HEK293 (cell line): Measurements from ENCODE around the gene RHOB.

Source experiments
- CTCF ChIA-PET: fragments of 350-600 bp; formaldehyde crosslinking; extraction: SDS; loops from one replicate; lab custom pipeline; 2021; ENCODE audit warnings: antibody characterized with exemption; lab: Yijun Ruan, JAX
- POLR2A ChIA-PET: fragments of 300-600 bp; formaldehyde crosslinking; extraction: SDS; loops from one replicate; lab custom pipeline; 2020; ENCODE audit warnings: antibody characterized with exemption, inconsistent platforms; lab: Yijun Ruan, JAX
- H3K27ac ChIP-seq: fragments of 200-500 bp; sonication (Bioruptor generic); 2 replicates; pipeline ENCODE4 v1.5.1; 2014; ENCODE audit warnings: low read depth, low read length, control low read depth, inconsistent platforms; ENCODE audit errors: extremely low read depth
- H3K36me3 ChIP-seq, 2 experiments: fragments of 200-500 bp in 1 of 2; sonication (Bioruptor generic) in 1 of 2; 1 replicate in 1 of 2; 2 replicates in 1 of 2; pipeline ENCODE4 v1.5.1; 2014 to 2017; ENCODE audit warnings: inconsistent platforms in 2 of 2, low read length in 2 of 2; ENCODE audit not compliant: control insufficient read depth in 2 of 2, insufficient read depth in 1 of 2
- H3K4me1 ChIP-seq: fragments of 200-500 bp; sonication (Bioruptor generic); 2 replicates; pipeline ENCODE4 v1.5.1; 2014; ENCODE audit warnings: mild to moderate bottlenecking, low read length, inconsistent platforms; ENCODE audit not compliant: control insufficient read depth, insufficient read depth
- H3K4me3 ChIP-seq: 2 replicates; pipeline ENCODE4 v1.5.1; 2011; ENCODE audit warnings: low read depth, mild to moderate bottlenecking, control low read depth, low read length, moderate library complexity
- H3K9me3 ChIP-seq: fragments of 200-500 bp; sonication (Bioruptor generic); 2 replicates; pipeline ENCODE4 v1.5.1; 2014; ENCODE audit warnings: low read depth, low read length, inconsistent platforms; ENCODE audit not compliant: control insufficient read depth, insufficient read depth
- CTCF ChIP-seq: fragments of 450-650 bp; formaldehyde crosslinking; IDR thresholded peaks from 2 replicates; pipeline ENCODE4 v1.5.1; 2016; ENCODE audit warnings: missing biosample characterization, missing genetic modification characterization
- GLIS1 ChIP-seq: fragments of 450-650 bp; formaldehyde crosslinking; IDR thresholded peaks from 2 replicates; pipeline ENCODE4 v1.5.1; 2016; ENCODE audit warnings: missing biosample characterization, missing genetic modification characterization
- HOXA7 ChIP-seq: sonication (generic); formaldehyde crosslinking; IDR thresholded peaks from 2 replicates; pipeline ENCODE4 v1.8.1; 2022; ENCODE audit warnings: missing genetic modification reagents, borderline replicate concordance
- KLF16 ChIP-seq: fragments of 450-650 bp; formaldehyde crosslinking; IDR thresholded peaks from 2 replicates; pipeline ENCODE4 v1.5.1; 2017; ENCODE audit warnings: missing biosample characterization, missing genetic modification characterization
- MEIS1 ChIP-seq: sonication (generic); formaldehyde crosslinking; IDR thresholded peaks from 2 replicates; pipeline ENCODE4 v1.8.1; 2022; ENCODE audit warnings: missing genetic modification reagents, mild to moderate bottlenecking, borderline replicate concordance
- OSR2 ChIP-seq: fragments of 450-650 bp; formaldehyde crosslinking; IDR thresholded peaks from 2 replicates; pipeline ENCODE4 v1.5.1; 2016; ENCODE audit warnings: missing biosample characterization, missing genetic modification characterization
- PRDM10 ChIP-seq: fragments of 450-650 bp; formaldehyde crosslinking; IDR thresholded peaks from 2 replicates; pipeline ENCODE4 v1.5.1; 2016; ENCODE audit warnings: missing biosample characterization, missing genetic modification characterization
- WT1 ChIP-seq: fragments of 450-650 bp; formaldehyde crosslinking; IDR thresholded peaks from 2 replicates; pipeline ENCODE4 v1.5.1; 2016; ENCODE audit warnings: missing biosample characterization, missing genetic modification characterization
- ZBTB17 ChIP-seq: fragments of 450-650 bp; formaldehyde crosslinking; IDR thresholded peaks from 2 replicates; pipeline ENCODE4 v1.5.1; 2016; ENCODE audit warnings: missing biosample characterization, missing genetic modification characterization
- ZBTB20 ChIP-seq: fragments of 450-650 bp; formaldehyde crosslinking; IDR thresholded peaks from 2 replicates; pipeline ENCODE4 v1.5.1; 2016; ENCODE audit warnings: missing biosample characterization, missing genetic modification characterization
- ZNF184 ChIP-seq: fragments of 450-650 bp; IDR thresholded peaks from 2 replicates; pipeline ENCODE4 v1.5.1; 2018; ENCODE audit warnings: missing biosample characterization, mild to moderate bottlenecking, missing genetic modification characterization
- ZNF211 ChIP-seq: fragments of 450-650 bp; formaldehyde crosslinking; IDR thresholded peaks from 2 replicates; pipeline ENCODE4 v1.5.1; 2016; ENCODE audit warnings: low read depth, missing biosample characterization, missing genetic modification characterization
- ZNF280C ChIP-seq: fragments of 450-650 bp; formaldehyde crosslinking; IDR thresholded peaks from 2 replicates; pipeline ENCODE4 v1.5.1; 2016; ENCODE audit warnings: missing biosample characterization, missing genetic modification characterization
- ZNF335 ChIP-seq: fragments of 450-650 bp; formaldehyde crosslinking; conservative IDR thresholded peaks from 2 replicates; pipeline ENCODE4 v1.5.1; 2016; ENCODE audit warnings: missing biosample characterization, missing genetic modification characterization
- ZNF394 ChIP-seq: fragments of 450-650 bp; formaldehyde crosslinking; IDR thresholded peaks from 2 replicates; pipeline ENCODE4 v1.5.1; 2016; ENCODE audit warnings: missing biosample characterization, missing genetic modification characterization, mild to moderate bottlenecking, moderate library complexity, borderline replicate concordance
- ZNF423 ChIP-seq: fragments of 450-650 bp; formaldehyde crosslinking; IDR thresholded peaks from 2 replicates; pipeline ENCODE4 v1.5.1; 2016; ENCODE audit warnings: missing biosample characterization, missing genetic modification characterization
- ZNF548 ChIP-seq: fragments of 450-650 bp; formaldehyde crosslinking; IDR thresholded peaks from 2 replicates; pipeline ENCODE4 v1.5.1; 2016; ENCODE audit warnings: missing biosample characterization, missing genetic modification characterization
- ZNF560 ChIP-seq: fragments of 450-650 bp; formaldehyde crosslinking; IDR thresholded peaks from 2 replicates; pipeline ENCODE4 v1.5.1; 2017; ENCODE audit warnings: missing biosample characterization, missing genetic modification characterization, borderline replicate concordance
- ZNF623 ChIP-seq: fragments of 450-650 bp; formaldehyde crosslinking; IDR thresholded peaks from 2 replicates; pipeline ENCODE4 v1.5.1; 2016; ENCODE audit warnings: missing biosample characterization, missing genetic modification characterization
- ZNF785 ChIP-seq: fragments of 450-650 bp; formaldehyde crosslinking; IDR thresholded peaks from 2 replicates; pipeline ENCODE4 v1.5.1; 2016; ENCODE audit warnings: missing biosample characterization, missing genetic modification characterization
- ZNF792 ChIP-seq: fragments of 450-650 bp; formaldehyde crosslinking; IDR thresholded peaks from 2 replicates; pipeline ENCODE4 v1.5.1; 2016; ENCODE audit warnings: missing biosample characterization, missing genetic modification characterization
- ZSCAN23 ChIP-seq: fragments of 450-650 bp; formaldehyde crosslinking; IDR thresholded peaks from 2 replicates; pipeline ENCODE4 v1.5.1; 2016; ENCODE audit warnings: missing biosample characterization, missing genetic modification characterization

Gene RHOB

GRCh38 chr2:20450201-20450999 is 3.5 kb downstream of the RHOB start:
- Histone ChIP-seq H3K4me3 (no peak overlapping the region), H3K9me3 (no peaks in the 10 kb centered on the region), H3K27ac (no peak overlapping the region), H3K36me3 (peaks cover 0 to 11% of the 10 kb centered on the region in 2 experiments; a peak in 1 of 3 replicates), H3K4me1 (peaks cover 9% of the 10 kb centered on the region)
- ChIA-PET CTCF (interaction anchor here (0.7 to 7.6 kb wide), 7 partner anchors 10 to 211 kb away, joined by 3 to 85 read pairs (median 4); no protein-coding TSS in a partner anchor), POLR2A (interaction anchor here (0.6 to 7.6 kb wide), 14 partner anchors 10 to 541 kb away, joined by 3 to 150 read pairs (median 20); partner anchors contain the start of gene HS1BP3)
- TF ChIP-seq KLF16 (tag by site-specific recombination) (no peak), HOXA7 (no peak), ZBTB17 (tag by site-specific recombination) (0 out of 2 replicates have a peak, but pooled peaks have one; percentile 12), ZNF423 (tag by site-specific recombination) (no peak), OSR2 (tag by site-specific recombination) (peak; percentile 43), WT1 (tag by site-specific recombination) (no peak), ZBTB20 (tag by site-specific recombination) (peak; percentile 52), GLIS1 (peak; percentile 51; the same call in 1 of the 2 replicates), ZNF394 (tag by site-specific recombination) (no peak), ZSCAN23 (tag by site-specific recombination) (no peak), PRDM10 (tag by site-specific recombination) (peak; percentile 59), ZNF184 (tag by site-specific recombination) (no peak), CTCF (tag by site-specific recombination) (no peak), ZNF335 (tag by site-specific recombination) (peak; percentile 86)

GRCh38 chr2:20451000-20451290 is 4.1 kb downstream of the RHOB start:
- no peak for TF ChIP-seq ZNF211 (tag by site-specific recombination)
- ChIA-PET POLR2A (interaction anchor here (0.8 to 7.6 kb wide), 6 partner anchors 12 to 191 kb away, joined by 3 to 150 read pairs (median 26); no protein-coding TSS in a partner anchor), CTCF (interaction anchor here (0.6 to 7.6 kb wide), 6 partner anchors 39 to 183 kb away, joined by 3 to 85 read pairs (median 4); no protein-coding TSS in a partner anchor)
- H3K36me3 ChIP-seq, result peaks cover 0 to 11% of the 10 kb centered on the region in 2 experiments; a peak in 1 of 3 replicates
- H3K4me1 ChIP-seq, result peaks cover 9% of the 10 kb centered on the region
- H3K9me3 ChIP-seq, result no peaks in the 10 kb centered on the region
- H3K4me3 ChIP-seq, result no peak overlapping the region
- no peak overlapping the region for H3K27ac ChIP-seq

- Histone ChIP-seq H3K27ac (no peak overlapping the region), H3K4me3 (no peak overlapping the region), H3K9me3 (no peaks in the 10 kb centered on the region), H3K36me3 (peaks cover 0 to 11% of the 10 kb centered on the region in 2 experiments; a peak in 1 of 3 replicates), H3K4me1 (peaks cover 7% of the 10 kb centered on the region)
- CTCF ChIA-PET, result interaction anchor here (0.6 to 7.6 kb wide), 7 partner anchors 8 to 192 kb away, joined by 3 to 85 read pairs (median 5); no protein-coding TSS in a partner anchor
- POLR2A ChIA-PET, result interaction anchor here (0.8 to 7.6 kb wide), 7 partner anchors 15 to 191 kb away, joined by 3 to 150 read pairs (median 6); no protein-coding TSS in a partner anchor
- no peak for TF ChIP-seq ZNF623 (tag by site-specific recombination)
- TF ChIP-seq ZNF548, result no peak
- TF ChIP-seq ZNF785, result no peak
- no peak for TF ChIP-seq ZNF792 (tag by site-specific recombination)
- no peak for TF ChIP-seq MEIS1 (CRISPR knock-in tag)
- TF ChIP-seq ZNF560 (tag by site-specific recombination), result no peak
- TF ChIP-seq ZNF280C, result no peak
Measured at GRCh38 chr2:20451341-20451740, 4.5 kb downstream of the RHOB start.
